H9 (cell line): Measurements from ENCODE around the gene GRAP2. TPM values are rescaled to one million over a fixed set of nuclear protein-coding genes. Genes with fewer than 3 reads are reported as not detected.

Experiments used
- DNase-seq: peaks from one replicate; pipeline ENCODE4 v3.0.0-alpha.2; 2017
- H2AFZ ChIP-seq: one replicate; pipeline ENCODE4 v1.6.1; 2013; ENCODE audit warnings: mild to moderate bottlenecking, low read length, control low read depth, moderate library complexity
- H2AK5ac ChIP-seq: 2 replicates; pipeline ENCODE4 v1.6.1; 2013; ENCODE audit warnings: low read length, control low read depth, mixed read lengths; ENCODE audit not compliant: insufficient read length
- H2BK120ac ChIP-seq: one replicate; pipeline ENCODE4 v1.6.1; 2013; ENCODE audit warnings: low read depth, mild to moderate bottlenecking, low read length, control low read depth, inconsistent platforms; ENCODE audit not compliant: poor library complexity, severe bottlenecking
- H2BK12ac ChIP-seq: 2 replicates; pipeline ENCODE4 v1.6.1; 2013; ENCODE audit warnings: low read length, control low read depth, mixed read lengths, low read depth; ENCODE audit not compliant: insufficient read length
- H2BK15ac ChIP-seq: 2 replicates; pipeline ENCODE4 v1.6.1; 2013; ENCODE audit warnings: low read depth, low read length, control low read depth
- H2BK20ac ChIP-seq: one replicate; pipeline ENCODE4 v1.6.1; 2013; ENCODE audit warnings: low read depth, mild to moderate bottlenecking, low read length, control low read depth, inconsistent platforms; ENCODE audit not compliant: poor library complexity, severe bottlenecking
- H2BK5ac ChIP-seq: 2 replicates; pipeline ENCODE4 v1.6.1; 2013; ENCODE audit warnings: low read length, control low read depth, mixed read lengths; ENCODE audit not compliant: insufficient read length
- H3K14ac ChIP-seq: 2 replicates; pipeline ENCODE4 v1.6.1; 2013; ENCODE audit warnings: low read length, control low read depth; ENCODE audit not compliant: insufficient read depth
- H3K18ac ChIP-seq: 2 replicates; pipeline ENCODE4 v1.6.1; 2013; ENCODE audit warnings: low read depth, mild to moderate bottlenecking, mixed read lengths, low read length, control low read depth; ENCODE audit not compliant: insufficient read length
- H3K23ac ChIP-seq: 2 replicates; pipeline ENCODE4 v1.6.1; 2013; ENCODE audit warnings: low read length, control low read depth, mixed read lengths, low read depth; ENCODE audit not compliant: insufficient read length
- H3K23me2 ChIP-seq: 2 replicates; pipeline ENCODE4 v1.6.1; 2013; ENCODE audit warnings: low read depth, mild to moderate bottlenecking, mixed read lengths, low read length, control low read depth; ENCODE audit not compliant: insufficient read length, poor library complexity, severe bottlenecking
- H3K27ac ChIP-seq: 2 replicates; pipeline ENCODE4 v1.5.1; 2013; ENCODE audit warnings: low read length, control low read depth, mixed read lengths, low read depth; ENCODE audit not compliant: insufficient read length
- H3K27me3 ChIP-seq: 2 replicates; pipeline ENCODE4 v1.6.1; 2013; ENCODE audit warnings: low read length, control low read depth, inconsistent platforms; ENCODE audit not compliant: insufficient read depth
- H3K4ac ChIP-seq: 2 replicates; pipeline ENCODE4 v1.6.1; 2013; ENCODE audit warnings: low read depth, mild to moderate bottlenecking, control low read depth, inconsistent platforms, low read length, moderate library complexity
- H3K4me1 ChIP-seq: 2 replicates; pipeline ENCODE4 v1.6.1; 2013; ENCODE audit warnings: low read length, control low read depth, inconsistent platforms; ENCODE audit not compliant: insufficient read depth
- H3K4me2 ChIP-seq: 2 replicates; pipeline ENCODE4 v1.6.1; 2013; ENCODE audit warnings: low read length, control low read depth, mixed read lengths; ENCODE audit not compliant: insufficient read length, insufficient read depth
- H3K56ac ChIP-seq: 2 replicates; pipeline ENCODE4 v1.6.1; 2013; ENCODE audit warnings: low read depth, mild to moderate bottlenecking, mixed read lengths, low read length, control low read depth; ENCODE audit not compliant: insufficient read length
- H3K79me1 ChIP-seq: 2 replicates; pipeline ENCODE4 v1.6.1; 2013; ENCODE audit warnings: low read depth, mild to moderate bottlenecking, moderate library complexity, low read length, control low read depth, inconsistent platforms; ENCODE audit not compliant: insufficient read depth, poor library complexity, severe bottlenecking
- H3K79me2 ChIP-seq: 2 replicates; pipeline ENCODE4 v1.6.1; 2013; ENCODE audit warnings: low read length, control low read depth, inconsistent platforms; ENCODE audit not compliant: insufficient read depth
- H3K9ac ChIP-seq: 2 replicates; pipeline ENCODE4 v1.6.1; 2013; ENCODE audit warnings: low read length, control low read depth, mixed read lengths; ENCODE audit not compliant: insufficient read length; ENCODE audit errors: extremely low read depth
- H3K9me3 ChIP-seq: one replicate; pipeline ENCODE4 v1.6.1; 2013; ENCODE audit warnings: low read depth, low read length, inconsistent platforms; ENCODE audit not compliant: control insufficient read depth
- H3T11ph ChIP-seq: one replicate; pipeline ENCODE4 v1.6.1; 2013; ENCODE audit warnings: mild to moderate bottlenecking, low read length, control low read depth, inconsistent platforms
- H4K20me1 ChIP-seq: one replicate; pipeline ENCODE4 v1.6.1; 2013; ENCODE audit not compliant: control insufficient read depth, insufficient read length, insufficient read depth
- H4K5ac ChIP-seq: 2 replicates; pipeline ENCODE4 v1.6.1; 2013; ENCODE audit warnings: low read depth, mild to moderate bottlenecking, mixed read lengths, low read length, control low read depth; ENCODE audit not compliant: insufficient read length
- H4K8ac ChIP-seq: replicated peaks from 2 replicates; pipeline ENCODE4 v1.6.1; 2013; ENCODE audit warnings: low read length, control low read depth, mixed read lengths, low read depth; ENCODE audit not compliant: insufficient read length
- H4K91ac ChIP-seq: 2 replicates; pipeline ENCODE4 v1.6.1; 2013; ENCODE audit warnings: low read depth, mild to moderate bottlenecking, moderate library complexity, mixed read lengths, low read length, control low read depth; ENCODE audit not compliant: insufficient read length
- H3K27ac Mint-ChIP-seq, 3 experiments: 2 replicates in 2 of 3; 3 replicates in 1 of 3; pipeline ENCODE4 v1.8.0; 2020 to 2021; ENCODE audit warnings: mixed read lengths in 3 of 3, mild to moderate bottlenecking in 1 of 3, moderate library complexity in 1 of 3
- H3K27me3 Mint-ChIP-seq: 2 replicates; pipeline ENCODE4 v1.8.0; 2021; ENCODE audit warnings: low read depth, mild to moderate bottlenecking, moderate library complexity, mixed read lengths
- H3K36me3 Mint-ChIP-seq, 3 experiments: 2 replicates in 2 of 3; 3 replicates in 1 of 3; pipeline ENCODE4 v1.8.0; 2020 to 2021; ENCODE audit warnings: low read depth in 3 of 3, mixed read lengths in 3 of 3; ENCODE audit not compliant: insufficient read depth in 1 of 3
- H3K4me1 Mint-ChIP-seq, 2 experiments: 2 replicates each; pipeline ENCODE4 v1.8.0; 2020; ENCODE audit warnings: mixed read lengths in 2 of 2
- H3K4me3 Mint-ChIP-seq, 2 experiments: 2 replicates in 1 of 2; 3 replicates in 1 of 2; pipeline ENCODE4 v1.8.0; 2020 to 2021; ENCODE audit warnings: mild to moderate bottlenecking in 2 of 2, mixed read lengths in 2 of 2, moderate library complexity in 1 of 2
- H3K9me3 Mint-ChIP-seq, 2 experiments: 2 replicates in 1 of 2; 3 replicates in 1 of 2; pipeline ENCODE4 v1.8.0; 2020; ENCODE audit warnings: mild to moderate bottlenecking in 2 of 2, mixed read lengths in 2 of 2, moderate library complexity in 1 of 2
- WGBS: extraction: QIAGEN DNeasy Blood & Tissue Kit; methylation state at CpG from one replicate; pipeline ENCODE4 v1.1.7; 2013; ENCODE audit warnings: missing lambda C conversion rate, low lambda C conversion rate, mixed read lengths; ENCODE audit not compliant: insufficient read length; ENCODE audit errors: extremely low coverage; 5-methylcytosine and 5-hydroxymethylcytosine counted together
- total RNA-seq: library from RNA; stranded (reverse); gene quantifications from 2 replicates; pipeline ENCODE4 v1.2.1, GENCODE V29; 2021
- TF ChIP-seq, protein P1 (sequence below): fragments of 200-600 bp; sonication (generic); conservative IDR thresholded peaks from 3 replicates; pipeline ENCODE4 v1.8.0; 2021; ENCODE audit warnings: antibody characterized with exemption, mild to moderate bottlenecking

Gene GRAP2
- total RNA-seq, 1 experiment from 2014 or later = not detected

DNA sequence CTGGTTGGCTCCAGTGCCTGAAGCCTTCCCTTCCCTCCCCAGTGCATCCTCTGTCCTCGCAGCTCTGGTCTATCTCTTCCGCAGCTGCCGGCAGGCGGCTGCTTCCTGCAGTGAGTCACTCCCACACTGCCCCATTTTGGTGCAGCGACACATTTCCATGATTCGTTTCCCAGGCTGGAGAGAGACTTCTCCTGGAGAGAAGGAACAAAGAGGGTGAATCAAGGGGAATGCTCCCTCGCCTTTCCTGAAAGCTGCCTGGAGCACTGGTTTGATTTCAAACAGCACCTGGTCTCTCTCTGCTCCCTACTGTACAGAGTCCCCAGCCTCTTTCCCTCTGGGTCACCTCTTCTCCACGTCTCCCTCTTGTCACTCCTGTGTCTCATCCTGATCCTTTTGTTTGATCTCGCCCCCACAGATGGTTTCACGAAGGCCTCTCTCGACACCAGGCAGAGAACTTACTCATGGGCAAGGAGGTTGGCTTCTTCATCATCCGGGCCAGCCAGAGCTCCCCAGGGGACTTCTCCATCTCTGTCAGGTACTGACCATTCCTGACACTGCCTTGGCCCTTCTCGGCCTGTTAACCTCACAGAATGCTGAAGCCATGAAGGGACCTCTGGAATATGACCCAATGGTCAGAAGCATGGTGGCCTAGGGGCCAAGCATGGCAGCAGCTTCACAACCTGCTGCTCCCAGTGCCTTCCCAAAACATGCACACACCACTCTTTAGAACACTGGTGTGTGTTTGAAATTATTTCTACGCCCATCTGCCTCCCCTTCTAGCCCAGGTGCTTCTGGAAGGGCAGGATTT lies 59.0 kb downstream of the GRAP2 start, which contains the start of gene TMA7B:
Gene TMA7B (plus strand): TSS at position 758 of the 808 bp plus-strand sequence. CDS start 3,978 bp downstream, outside the sequence.
- H3K4me3 Mint-ChIP-seq = peak within 1 kb of the TSS in 1 of 2 experiments; percentile 2; a peak in 1 of 5 replicates

More for the DNA sequence above, 59.0 kb downstream of the GRAP2 start, which contains the start of gene TMA7B:
- no peak within 1 kb of the TSS for H3K9ac ChIP-seq
- H2AK5ac ChIP-seq = no peak within 1 kb of the TSS
- H3K23me2 ChIP-seq = no peaks in the 10 kb centered on the region
- H3K9me3 ChIP-seq = no peaks in the 10 kb centered on the region
- H4K5ac ChIP-seq = no peak within 1 kb of the TSS
- Mint-ChIP-seq H3K4me1 (peaks cover 22 to 27% of the 10 kb centered on the region in 2 experiments), H3K36me3 (no peaks in the 10 kb centered on the region; a peak in 1 of 7 replicates), H3K9me3 (no peaks in the 10 kb centered on the region), H3K27me3 (peaks cover 22% of the 10 kb centered on the region), H3K27ac (peak within 1 kb of the TSS in 1 of 3 experiments; percentile 41; a peak in 2 of 7 replicates)
- no peak within 1 kb of the TSS for H2AFZ ChIP-seq
- no peak within 1 kb of the TSS for H2BK12ac ChIP-seq
- TF ChIP-seq, protein P1, sequence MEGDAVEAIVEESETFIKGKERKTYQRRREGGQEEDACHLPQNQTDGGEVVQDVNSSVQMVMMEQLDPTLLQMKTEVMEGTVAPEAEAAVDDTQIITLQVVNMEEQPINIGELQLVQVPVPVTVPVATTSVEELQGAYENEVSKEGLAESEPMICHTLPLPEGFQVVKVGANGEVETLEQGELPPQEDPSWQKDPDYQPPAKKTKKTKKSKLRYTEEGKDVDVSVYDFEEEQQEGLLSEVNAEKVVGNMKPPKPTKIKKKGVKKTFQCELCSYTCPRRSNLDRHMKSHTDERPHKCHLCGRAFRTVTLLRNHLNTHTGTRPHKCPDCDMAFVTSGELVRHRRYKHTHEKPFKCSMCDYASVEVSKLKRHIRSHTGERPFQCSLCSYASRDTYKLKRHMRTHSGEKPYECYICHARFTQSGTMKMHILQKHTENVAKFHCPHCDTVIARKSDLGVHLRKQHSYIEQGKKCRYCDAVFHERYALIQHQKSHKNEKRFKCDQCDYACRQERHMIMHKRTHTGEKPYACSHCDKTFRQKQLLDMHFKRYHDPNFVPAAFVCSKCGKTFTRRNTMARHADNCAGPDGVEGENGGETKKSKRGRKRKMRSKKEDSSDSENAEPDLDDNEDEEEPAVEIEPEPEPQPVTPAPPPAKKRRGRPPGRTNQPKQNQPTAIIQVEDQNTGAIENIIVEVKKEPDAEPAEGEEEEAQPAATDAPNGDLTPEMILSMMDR = peak; percentile 40; the same call in 1 of the 3 replicates
- H3K4me2 ChIP-seq = no peak within 1 kb of the TSS
- H3K4me1 ChIP-seq = 0 out of 2 replicates have a peak, but pooled peaks cover 3% of the 10 kb centered on the region
- peak; percentile 74 for DNase-seq
- H2BK5ac ChIP-seq = no peak within 1 kb of the TSS
- no peak within 1 kb of the TSS for H3K18ac ChIP-seq
- H2BK15ac ChIP-seq = no peak within 1 kb of the TSS
- H3K23ac ChIP-seq = no peak within 1 kb of the TSS
- H4K20me1 ChIP-seq = no peaks in the 10 kb centered on the region
- H3K79me1 ChIP-seq = no peaks in the 10 kb centered on the region
- no peak within 1 kb of the TSS for H3K56ac ChIP-seq
- no peaks in the 10 kb centered on the region for H3K27me3 ChIP-seq
- WGBS = no CpG with 5 or more reads among the region's 14 CpGs
- H4K8ac ChIP-seq = no peak within 1 kb of the TSS
- no peak within 1 kb of the TSS for H2BK120ac ChIP-seq
- no peak within 1 kb of the TSS for H3T11ph ChIP-seq
- no peak within 1 kb of the TSS for H3K4ac ChIP-seq
- H2BK20ac ChIP-seq = no peak within 1 kb of the TSS
- no peak within 1 kb of the TSS for H3K27ac ChIP-seq
- no peak within 1 kb of the TSS for H3K14ac ChIP-seq
- H3K79me2 ChIP-seq = no peaks in the 10 kb centered on the region
- H4K91ac ChIP-seq = no peak within 1 kb of the TSS
